Mesendoderm (in vitro differentiated cells): Measurements from ENCODE around the gene SRSF3.
A peak's percentile ranks its signal among the peaks of the same experiment; 100 is the strongest.
"Not testable (repeated sequence)": the region's sequence is repeated elsewhere in the genome, so short reads cannot be mapped to it uniquely, and the experiment has no call there.

Experiments used
- DNase-seq: peaks from one replicate; pipeline ENCODE4 v3.0.0; 2013
- H2AK5ac ChIP-seq: 2 replicates; pipeline ENCODE4 v1.6.1; 2013; ENCODE audit warnings: low read length, inconsistent platforms
- H2BK120ac ChIP-seq: 2 replicates; pipeline ENCODE4 v1.6.1; 2013; ENCODE audit warnings: low read depth, mild to moderate bottlenecking, low read length, moderate library complexity, mixed read lengths
- H2BK15ac ChIP-seq: replicated peaks from 2 replicates; pipeline ENCODE4 v1.6.1; 2013; ENCODE audit warnings: low read depth, mild to moderate bottlenecking, moderate library complexity
- H2BK5ac ChIP-seq: 2 replicates; pipeline ENCODE4 v1.6.1; 2013; ENCODE audit warnings: low read length, inconsistent platforms
- H3K18ac ChIP-seq: 2 replicates; pipeline ENCODE4 v1.6.1; 2013; ENCODE audit warnings: mild to moderate bottlenecking, low read length, mixed read lengths
- H3K23ac ChIP-seq: one replicate; pipeline ENCODE4 v1.6.1; 2013; ENCODE audit warnings: low read length
- H3K27ac ChIP-seq: 2 replicates; pipeline ENCODE4 v1.5.1; 2013; ENCODE audit warnings: low read depth, mild to moderate bottlenecking, inconsistent platforms, low read length, moderate library complexity
- H3K27me3 ChIP-seq: 2 replicates; pipeline ENCODE4 v1.6.1; 2013; ENCODE audit warnings: low read length, control low read depth, mild to moderate bottlenecking, inconsistent platforms; ENCODE audit not compliant: insufficient read depth, poor library complexity
- H3K36me3 ChIP-seq: 2 replicates; pipeline ENCODE4 v1.6.1; 2013; ENCODE audit warnings: low read length, inconsistent platforms; ENCODE audit not compliant: control insufficient read depth, insufficient read depth
- H3K4ac ChIP-seq: one replicate; pipeline ENCODE4 v1.6.1; 2013; ENCODE audit warnings: low read depth, mild to moderate bottlenecking, low read length, moderate library complexity
- H3K4me1 ChIP-seq: 2 replicates; pipeline ENCODE4 v1.6.1; 2013; ENCODE audit warnings: low read depth, low read length, inconsistent platforms; ENCODE audit not compliant: control insufficient read depth
- H3K4me2 ChIP-seq: 2 replicates; pipeline ENCODE4 v1.6.1; 2013; ENCODE audit warnings: low read length
- H3K4me3 ChIP-seq: 2 replicates; pipeline ENCODE4 v1.5.1; 2013; ENCODE audit warnings: mild to moderate bottlenecking, low read length
- H3K56ac ChIP-seq: one replicate; pipeline ENCODE4 v1.6.1; 2013; ENCODE audit warnings: low read length
- H3K79me1 ChIP-seq: 2 replicates; pipeline ENCODE4 v1.6.1; 2013; ENCODE audit warnings: low read length, inconsistent platforms
- H3K79me2 ChIP-seq: 2 replicates; pipeline ENCODE4 v1.6.1; 2013; ENCODE audit warnings: mild to moderate bottlenecking, low read length; ENCODE audit not compliant: control insufficient read depth, insufficient read depth
- H3K9ac ChIP-seq: 2 replicates; pipeline ENCODE4 v1.6.1; 2013; ENCODE audit warnings: low read length, inconsistent platforms
- H4K5ac ChIP-seq: one replicate; pipeline ENCODE4 v1.6.1; 2013; ENCODE audit warnings: low read length
- H4K8ac ChIP-seq: one replicate; pipeline ENCODE4 v1.6.1; 2013; ENCODE audit warnings: low read depth, mild to moderate bottlenecking, control low read depth, low read length, moderate library complexity
- WGBS: extraction: QIAGEN DNeasy Blood & Tissue Kit; methylation state at CpG from one replicate; pipeline ENCODE4 v1.1.7; 2013; ENCODE audit warnings: low lambda C conversion rate, missing lambda C conversion rate; ENCODE audit not compliant: insufficient coverage; ENCODE audit errors: extremely low coverage; 5-methylcytosine and 5-hydroxymethylcytosine counted together

Gene SRSF3

GRCh38 chr6:36580184-36580526 is 14.0 kb upstream of the SRSF3 start:
- H3K9ac ChIP-seq, result no peak overlapping the region
- H3K79me2 ChIP-seq, result no peaks in the 10 kb centered on the region
- no peak overlapping the region for H3K4ac ChIP-seq
- peak overlapping the region; percentile 40 for H3K56ac ChIP-seq
- no peak overlapping the region for H4K5ac ChIP-seq
- H2BK5ac ChIP-seq, result no peak overlapping the region
- H3K4me1 ChIP-seq, result no peaks in the 10 kb centered on the region
- H3K23ac ChIP-seq, result no peak overlapping the region
- H3K79me1 ChIP-seq, result no peaks in the 10 kb centered on the region
- no peak overlapping the region for H2BK15ac ChIP-seq
- H3K36me3 ChIP-seq, result no peaks in the 10 kb centered on the region
- H3K27ac ChIP-seq, result no peak overlapping the region
- no CpG with 5 or more reads among the region's 8 CpGs for WGBS
- H2AK5ac ChIP-seq, result no peak overlapping the region
- no peak for DNase-seq
- H2BK120ac ChIP-seq, result no peak overlapping the region
- no peak overlapping the region for H3K4me2 ChIP-seq
- H3K18ac ChIP-seq, result peak overlapping the region; percentile 60
- H4K8ac ChIP-seq, result no peak overlapping the region
- no peak overlapping the region for H3K4me3 ChIP-seq
- H3K27me3 ChIP-seq, result no peaks in the 10 kb centered on the region

GRCh38 chr6:36581716-36582115 is 12.4 kb upstream of the SRSF3 start:
- no peaks in the 10 kb centered on the region for H3K4me1 ChIP-seq
- H3K56ac ChIP-seq, result no peak overlapping the region
- no peak overlapping the region for H3K4me2 ChIP-seq
- H2BK15ac ChIP-seq, result no peak overlapping the region
- H2BK120ac ChIP-seq, result no peak overlapping the region
- H3K79me2 ChIP-seq, result no peaks in the 10 kb centered on the region
- no peak overlapping the region for H3K27ac ChIP-seq
- H2BK5ac ChIP-seq, result no peak overlapping the region
- no peak for DNase-seq
- H3K79me1 ChIP-seq, result no peaks in the 10 kb centered on the region
- no CpG with 5 or more reads among the region's 4 CpGs for WGBS
- H4K8ac ChIP-seq, result no peak overlapping the region
- H3K36me3 ChIP-seq, result no peaks in the 10 kb centered on the region
- no peak overlapping the region for H3K4ac ChIP-seq
- no peak overlapping the region for H2AK5ac ChIP-seq
- H3K23ac ChIP-seq, result no peak overlapping the region
- H3K18ac ChIP-seq, result no peak overlapping the region
- H3K4me3 ChIP-seq, result no peak overlapping the region
- no peak overlapping the region for H3K9ac ChIP-seq
- no peak overlapping the region for H4K5ac ChIP-seq
- H3K27me3 ChIP-seq, result no peaks in the 10 kb centered on the region

- Histone ChIP-seq H3K4me2 (no peak overlapping the region), H3K79me2 (no peaks in the 10 kb centered on the region), H2BK120ac (no peak overlapping the region), H2AK5ac (no peak overlapping the region), H3K18ac (no peak overlapping the region), H3K36me3 (no peaks in the 10 kb centered on the region), H3K56ac (no peak overlapping the region), H4K8ac (no peak overlapping the region), H3K4ac (no peak overlapping the region), H4K5ac (no peak overlapping the region), H3K4me3 (no peak overlapping the region), H2BK15ac (no peak overlapping the region), H3K79me1 (no peaks in the 10 kb centered on the region), H2BK5ac (no peak overlapping the region), H3K23ac (no peak overlapping the region), H3K4me1 (no peaks in the 10 kb centered on the region), H3K27me3 (no peaks in the 10 kb centered on the region), H3K27ac (no peak overlapping the region), H3K9ac (no peak overlapping the region)
- WGBS, result no CpG with 5 or more reads among the region's 1 CpG
- DNase-seq, result no peak
These were observed 7.6 kb upstream of the SRSF3 start for GRCh38 chr6:36586606-36587005.

GRCh38 chr6:36589025-36589400 is 5.1 kb upstream of the SRSF3 start:
- not testable (repeated sequence) for H3K4me1 ChIP-seq, H3K23ac ChIP-seq, H2AK5ac ChIP-seq, H2BK5ac ChIP-seq, H2BK120ac ChIP-seq, H3K79me2 ChIP-seq, H4K5ac ChIP-seq, H3K27ac ChIP-seq, H3K4me2 ChIP-seq, H3K9ac ChIP-seq, H3K79me1 ChIP-seq, H3K18ac ChIP-seq, H3K36me3 ChIP-seq, H4K8ac ChIP-seq, DNase-seq, H3K27me3 ChIP-seq, H3K4me3 ChIP-seq, H3K4ac ChIP-seq, H3K56ac ChIP-seq, H2BK15ac ChIP-seq
- WGBS, result no CpG with 5 or more reads among the region's 9 CpGs

GRCh38 chr6:36590237-36590636 is 3.9 kb upstream of the SRSF3 start:
- Histone ChIP-seq H3K79me2 (peaks cover 13% of the 10 kb centered on the region), H2AK5ac (no peak overlapping the region), H3K36me3 (no peaks in the 10 kb centered on the region), H3K18ac (no peak overlapping the region), H3K27ac (no peak overlapping the region), H3K23ac (no peak overlapping the region), H3K4me2 (no peak overlapping the region), H4K8ac (no peak overlapping the region), H3K27me3 (no peaks in the 10 kb centered on the region), H3K9ac (no peak overlapping the region), H3K4me3 (no peak overlapping the region), H3K79me1 (no peaks in the 10 kb centered on the region), H2BK120ac (no peak overlapping the region), H3K4me1 (no peaks in the 10 kb centered on the region), H2BK5ac (no peak overlapping the region), H3K4ac (no peak overlapping the region), H2BK15ac (no peak overlapping the region), H4K5ac (no peak overlapping the region), H3K56ac (no peak overlapping the region)
- no CpG with 5 or more reads among the region's 1 CpG for WGBS
- DNase-seq, result peak; percentile 83

GRCh38 chr6:36592221-36592655 is 1.9 kb upstream of the SRSF3 start:
- Histone ChIP-seq H3K4me3 (no peak overlapping the region), H3K18ac (no peak overlapping the region), H4K5ac (no peak overlapping the region), H3K79me1 (no peaks in the 10 kb centered on the region), H3K79me2 (peaks cover 33% of the 10 kb centered on the region), H3K23ac (no peak overlapping the region), H3K27ac (no peak overlapping the region), H3K4me2 (no peak overlapping the region), H3K36me3 (peaks cover 2% of the 10 kb centered on the region), H2AK5ac (no peak overlapping the region), H2BK15ac (no peak overlapping the region), H2BK5ac (no peak overlapping the region), H3K4ac (no peak overlapping the region), H3K4me1 (no peaks in the 10 kb centered on the region), H4K8ac (no peak overlapping the region), H2BK120ac (no peak overlapping the region), H3K56ac (no peak overlapping the region), H3K27me3 (no peaks in the 10 kb centered on the region), H3K9ac (no peak overlapping the region)
- WGBS, result no CpG with 5 or more reads among the region's 12 CpGs
- DNase-seq, result no peak
